ENCODE data around the gene GP1BB.

The GP1BB gene

DNA sequence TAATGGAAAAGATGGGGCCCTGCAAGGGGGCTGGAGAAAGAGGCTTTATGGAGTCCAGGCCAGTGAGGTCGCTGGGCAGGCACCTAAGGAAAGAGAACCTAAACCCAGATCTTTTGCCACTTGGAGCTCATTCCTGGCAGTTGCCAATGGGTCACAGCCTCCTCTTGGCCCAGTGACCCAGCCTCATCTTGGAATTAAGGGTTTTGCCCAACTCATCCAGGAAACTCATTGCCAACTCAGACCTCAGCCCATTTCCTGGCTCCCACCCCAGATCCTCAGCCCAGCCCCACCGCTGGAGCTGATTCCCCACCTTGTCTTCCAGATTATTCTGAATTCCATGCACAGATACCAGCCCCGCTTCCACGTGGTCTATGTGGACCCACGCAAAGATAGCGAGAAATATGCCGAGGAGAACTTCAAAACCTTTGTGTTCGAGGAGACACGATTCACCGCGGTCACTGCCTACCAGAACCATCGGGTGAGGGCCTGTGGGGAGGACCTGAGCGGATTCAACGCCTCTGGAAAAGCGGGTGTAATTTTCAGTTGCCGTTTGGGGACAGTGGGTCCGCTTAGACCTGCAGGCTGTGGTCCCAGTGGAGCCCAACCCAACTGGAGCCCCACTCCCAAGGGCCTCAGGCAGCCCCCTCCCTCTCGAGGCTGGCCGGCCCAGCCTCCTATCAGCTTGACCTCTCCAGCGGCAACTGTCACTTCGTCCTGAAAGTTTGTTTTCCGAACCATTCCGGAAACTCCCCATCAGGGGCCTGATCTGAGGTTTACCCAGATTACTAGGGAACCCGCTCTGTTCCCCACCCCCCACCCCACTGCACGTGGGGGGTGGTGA lies 41.5 kb downstream of the GP1BB start:
- in situ Hi-C loops (cut with MboI; ENCODE audit: low sequenced_read_pairs), result no loop called here

DNA sequence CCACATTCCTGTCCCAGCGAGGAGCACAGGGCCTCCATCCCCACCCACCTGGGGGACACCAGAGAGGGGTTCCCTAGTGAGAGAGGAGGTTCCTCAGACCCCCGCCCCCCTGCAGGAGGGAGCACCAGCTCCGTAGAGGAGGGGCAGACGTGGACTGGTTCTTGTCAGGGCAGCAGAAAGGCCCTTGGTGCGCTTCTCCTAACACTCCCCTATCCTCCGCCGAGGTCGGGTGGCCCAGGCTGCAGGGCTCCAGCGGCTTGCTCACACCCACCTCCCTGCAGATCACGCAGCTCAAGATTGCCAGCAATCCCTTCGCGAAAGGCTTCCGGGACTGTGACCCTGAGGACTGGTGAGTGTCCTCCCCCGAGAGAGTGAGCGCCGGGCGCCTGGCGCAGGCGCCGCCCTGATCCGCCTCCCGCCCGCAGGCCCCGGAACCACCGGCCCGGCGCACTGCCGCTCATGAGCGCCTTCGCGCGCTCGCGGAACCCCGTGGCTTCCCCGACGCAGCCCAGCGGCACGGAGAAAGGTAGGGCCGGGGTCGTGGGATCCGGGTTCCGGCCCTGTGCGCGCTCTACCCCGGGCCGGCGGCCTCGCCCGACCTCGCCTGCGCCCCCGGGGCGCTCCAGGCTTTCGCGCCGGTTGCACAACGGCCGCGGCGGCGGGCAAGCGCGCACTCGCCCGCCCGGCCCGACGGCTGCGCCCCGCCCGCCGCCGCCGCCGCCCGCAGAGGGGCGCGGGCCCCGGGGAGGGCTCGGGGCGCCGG lies 42.3 kb downstream of the GP1BB start:
- in situ Hi-C loops (cut with MboI; ENCODE audit: low sequenced_read_pairs), result no loop called here

DNA sequence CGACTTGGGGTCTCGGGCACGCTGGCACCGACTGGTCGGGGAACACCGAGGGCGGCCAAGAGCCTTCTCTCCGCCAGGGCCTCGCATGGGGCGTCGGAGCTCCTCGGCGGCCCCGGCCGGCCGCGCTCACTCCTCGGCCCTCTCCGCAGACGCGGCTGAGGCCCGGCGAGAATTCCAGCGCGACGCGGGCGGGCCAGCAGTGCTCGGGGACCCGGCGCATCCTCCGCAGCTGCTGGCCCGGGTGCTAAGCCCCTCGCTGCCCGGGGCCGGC lies 42.8 kb downstream of the GP1BB start:
- in situ Hi-C loops (cut with MboI; ENCODE audit: low sequenced_read_pairs), result no loop called here

DNA sequence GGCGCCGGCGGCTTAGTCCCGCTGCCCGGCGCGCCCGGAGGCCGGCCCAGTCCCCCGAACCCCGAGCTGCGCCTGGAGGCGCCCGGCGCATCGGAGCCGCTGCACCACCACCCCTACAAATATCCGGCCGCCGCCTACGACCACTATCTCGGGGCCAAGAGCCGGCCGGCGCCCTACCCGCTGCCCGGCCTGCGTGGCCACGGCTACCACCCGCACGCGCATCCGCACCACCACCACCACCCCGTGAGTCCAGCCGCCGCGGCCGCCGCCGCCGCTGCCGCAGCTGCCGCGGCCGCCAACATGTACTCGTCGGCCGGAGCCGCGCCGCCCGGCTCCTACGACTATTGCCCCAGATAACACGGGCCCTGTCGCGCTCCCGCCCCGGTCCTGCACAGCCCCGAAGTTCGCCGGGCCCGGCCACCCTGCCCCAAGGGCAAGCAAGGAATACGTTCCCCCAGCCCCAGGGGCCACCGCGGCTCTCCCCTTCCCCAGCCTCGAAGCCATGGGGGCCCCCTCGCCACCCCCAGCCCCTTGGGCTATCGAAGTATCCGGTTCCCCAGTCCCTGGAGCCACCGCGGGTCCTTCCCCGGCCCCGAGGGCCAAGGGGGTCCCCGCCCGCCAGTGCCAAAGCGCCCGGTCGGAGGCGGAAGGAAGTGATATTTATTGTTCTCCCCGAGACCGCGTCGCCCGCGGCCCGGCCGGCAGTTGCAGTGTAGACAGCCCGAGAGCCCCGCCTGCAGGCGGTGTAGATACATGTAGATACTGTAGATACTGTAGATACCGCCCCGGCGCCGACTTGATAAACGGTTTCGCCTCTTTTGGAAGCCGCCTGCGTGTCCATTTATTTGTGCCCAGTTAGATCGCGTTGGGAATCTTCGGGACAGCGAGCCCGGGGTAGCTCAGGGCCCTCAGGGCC lies 43.4 kb downstream of the GP1BB start:
- in situ Hi-C loops (cut with MboI; ENCODE audit: low sequenced_read_pairs), result no loop called here

DNA sequence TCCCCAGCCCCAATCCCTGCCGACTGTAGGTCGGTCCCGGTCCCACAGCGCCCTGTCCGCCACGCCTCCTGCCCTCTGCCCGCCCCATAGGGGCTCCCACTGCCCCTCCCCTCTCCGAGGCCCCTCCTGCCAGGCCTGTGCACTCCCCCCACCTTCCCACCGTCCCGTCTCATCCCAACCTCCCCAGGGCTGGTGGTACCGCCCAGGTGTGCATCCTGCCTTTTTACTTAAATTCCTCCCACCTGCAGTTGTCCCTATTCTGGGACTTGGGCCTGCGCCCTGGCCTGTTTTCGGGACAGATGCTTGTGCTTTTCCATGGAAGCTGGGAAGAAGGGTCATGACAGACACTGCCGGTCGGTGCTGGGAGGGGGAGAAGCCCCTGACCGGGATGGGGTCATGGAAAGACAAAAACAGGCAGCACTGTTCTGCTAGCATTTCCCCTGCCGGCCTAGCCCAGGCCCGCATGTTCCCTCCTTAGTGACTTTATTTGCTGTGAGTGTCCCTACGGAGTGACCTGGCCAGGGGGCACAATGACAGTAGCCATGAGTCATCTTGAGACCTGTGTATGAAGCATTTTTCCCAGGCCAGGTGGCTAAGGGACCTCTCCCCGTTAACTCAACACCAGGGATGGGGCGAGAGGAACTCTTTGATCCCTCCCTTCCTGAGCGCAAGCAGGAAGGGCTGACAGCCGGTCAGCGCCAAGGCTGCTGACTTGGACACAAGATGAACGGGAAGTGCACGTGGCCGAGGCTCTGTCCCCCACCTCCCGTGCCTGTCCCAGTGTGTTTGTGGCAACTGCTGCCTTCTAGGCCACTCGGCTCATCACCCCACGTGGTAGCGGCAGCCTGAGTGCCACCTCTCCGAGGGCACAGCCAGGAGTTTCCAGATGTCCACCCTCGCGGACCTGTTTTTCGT lies 44.3 kb downstream of the GP1BB start:
- in situ Hi-C loops (cut with MboI; ENCODE audit: low sequenced_read_pairs), result no loop called here

DNA sequence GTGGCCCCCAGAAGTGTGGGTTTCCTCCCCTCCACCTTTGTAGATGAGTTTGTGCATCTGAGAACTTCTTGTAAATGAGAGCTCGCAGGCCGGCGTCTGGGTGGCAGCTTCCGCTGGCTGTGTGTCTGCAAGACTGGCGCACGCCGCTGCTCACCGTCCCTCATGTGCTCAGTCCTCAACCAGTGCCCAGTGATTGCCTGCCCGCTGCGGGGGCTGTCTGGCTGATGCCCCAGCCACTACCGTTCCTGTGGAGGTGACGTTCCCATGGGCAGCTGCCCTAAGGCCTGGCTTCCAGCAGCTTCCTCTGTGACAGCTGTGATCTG lies 46.0 kb downstream of the GP1BB start:
- in situ Hi-C loops (cut with MboI; ENCODE audit: low sequenced_read_pairs), result no loop called here

DNA sequence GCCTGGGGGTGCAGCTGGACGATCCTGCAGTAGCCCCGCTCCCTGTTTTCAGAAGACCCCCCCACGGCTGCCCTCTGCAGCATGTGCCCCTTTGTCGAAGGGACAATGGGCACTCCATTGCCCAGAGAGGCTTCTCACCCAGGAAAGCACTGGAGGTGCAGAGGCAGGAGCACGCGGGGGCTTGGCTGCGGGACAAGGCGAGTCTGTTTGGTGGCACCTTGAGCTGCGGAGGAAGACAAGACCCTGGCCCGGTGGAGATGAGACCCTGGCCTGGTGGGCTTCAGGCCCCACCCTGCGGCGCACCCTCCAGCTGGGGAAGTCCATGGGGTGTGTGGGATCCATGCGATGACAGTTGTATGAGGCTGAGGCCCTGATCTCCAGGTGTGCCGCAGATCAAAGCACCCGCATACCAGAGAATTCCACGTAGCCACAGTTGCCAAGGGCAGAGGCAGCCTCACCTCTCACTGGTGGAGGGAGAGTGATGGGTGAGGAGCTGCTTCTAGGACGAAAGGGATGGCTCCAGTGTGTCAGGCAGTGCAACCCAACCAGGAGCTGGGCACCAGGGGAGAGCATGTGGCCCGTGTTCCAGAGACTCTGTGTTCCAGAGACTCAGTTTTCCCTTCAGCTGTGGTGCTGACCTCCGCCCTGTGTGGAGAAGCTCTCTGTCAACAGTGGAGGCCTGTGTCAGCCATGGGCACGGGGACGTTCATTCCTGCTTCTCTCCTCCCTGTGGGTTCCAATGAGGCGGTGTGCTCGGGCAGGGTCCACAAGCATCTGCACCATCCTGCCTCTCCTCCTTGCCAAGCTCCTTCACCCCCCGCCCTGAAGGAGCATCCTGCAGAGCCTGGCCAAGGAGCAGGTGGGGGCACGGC lies 47.2 kb downstream of the GP1BB start:
- in situ Hi-C loops (cut with MboI; ENCODE audit: low sequenced_read_pairs), result no loop called here

DNA sequence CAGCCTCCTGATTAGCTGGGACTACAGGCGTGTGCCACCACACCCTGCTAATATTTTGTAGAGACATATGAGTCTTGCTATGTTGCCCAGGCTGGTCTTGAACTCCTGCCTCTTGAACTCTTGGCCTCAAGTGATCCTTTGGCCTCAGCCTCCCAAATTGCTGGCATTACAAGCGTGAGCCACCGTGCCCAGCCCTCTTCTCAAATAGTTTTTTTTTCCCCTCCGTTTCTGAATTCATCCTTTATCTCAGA lies 49.0 kb downstream of the GP1BB start:
- in situ Hi-C loops (cut with MboI; ENCODE audit: low sequenced_read_pairs), result no loop called here

DNA sequence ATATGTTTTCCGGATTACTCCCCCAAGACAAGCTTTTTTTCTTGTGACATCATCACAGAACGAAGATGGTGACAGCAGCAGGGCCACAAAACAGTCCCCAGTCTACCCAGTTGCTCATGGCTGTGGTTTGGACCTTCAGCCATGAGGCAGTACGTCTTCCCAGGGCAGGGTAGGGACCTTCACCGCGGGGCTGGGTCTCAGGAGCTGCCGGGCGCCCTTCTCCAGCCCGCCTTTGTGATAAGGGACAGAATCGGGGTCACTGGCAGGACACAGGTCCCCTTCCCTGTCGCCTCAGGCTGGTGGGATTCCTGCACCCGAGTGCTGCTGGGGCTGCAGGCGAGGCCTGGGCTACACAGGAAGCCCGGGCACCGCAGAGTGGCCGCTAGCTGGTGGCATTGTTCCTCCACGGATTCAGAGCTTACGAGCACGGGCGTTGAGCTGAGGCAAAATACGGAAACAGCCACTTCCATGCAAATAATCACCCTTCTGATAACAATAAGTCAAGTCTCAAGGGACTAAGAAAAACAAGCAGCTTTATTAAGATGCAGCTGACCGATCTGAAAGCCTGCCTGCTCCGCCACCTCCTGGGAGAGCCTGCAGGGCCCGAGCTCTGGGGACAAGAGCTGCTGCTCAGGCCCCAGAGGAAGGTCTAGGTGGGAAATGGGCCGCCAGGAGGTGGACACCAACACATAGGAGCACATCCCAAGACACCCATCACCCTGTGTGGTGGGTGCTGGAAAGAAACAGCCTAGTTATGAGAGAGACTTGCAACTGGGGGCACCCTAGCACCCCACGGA lies 49.5 kb downstream of the GP1BB start:
- in situ Hi-C loops (cut with MboI; ENCODE audit: low sequenced_read_pairs), result no loop called here

DNA sequence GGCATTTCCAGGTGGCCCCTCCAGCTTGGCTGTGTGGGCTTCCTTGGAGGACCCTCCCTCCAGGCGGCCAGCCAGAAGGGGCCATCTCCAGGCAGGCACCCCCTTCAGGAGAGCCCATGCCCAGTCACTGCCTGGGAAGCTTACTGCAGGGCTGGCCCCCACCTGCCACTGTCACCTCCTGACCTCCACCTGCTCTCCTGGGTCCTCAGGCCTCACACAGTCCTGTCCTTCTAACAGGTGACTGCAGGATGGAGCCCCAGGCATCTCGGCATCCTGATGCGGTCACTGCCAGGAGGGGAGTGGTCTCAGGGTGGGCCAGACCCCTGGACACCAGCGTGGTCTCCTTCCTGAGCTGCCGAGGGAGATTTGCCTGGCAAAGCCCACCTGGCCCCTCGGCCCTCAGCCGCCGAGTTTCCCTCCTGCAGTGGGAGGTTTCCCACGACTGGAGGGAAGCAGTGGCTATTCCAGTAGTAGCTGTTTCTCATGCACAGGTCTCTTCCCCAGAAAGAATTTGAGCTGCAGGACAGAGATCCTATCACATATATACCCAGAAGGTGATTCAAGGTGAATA lies 50.2 kb downstream of the GP1BB start:
- in situ Hi-C loops (cut with MboI; ENCODE audit: low sequenced_read_pairs), result no loop called here
